Uterus (tissue), 4 donors: ENCODE results near the gene ABHD16B. TPM values are rescaled to one million over a fixed set of nuclear protein-coding genes. Genes with fewer than 3 reads are reported as not detected.
A peak's percentile ranks its signal among the peaks of the same experiment; 100 is the strongest.
"Not testable (repeated sequence)": the region's sequence is repeated elsewhere in the genome, so short reads cannot be mapped to it uniquely, and the experiment has no call there.

Source experiments
- DNase-seq, 2 donors: peaks; one replicate each; pipeline ENCODE4 v3.0.0-alpha.2; 2019 to 2020
- H3K27ac ChIP-seq, 2 donors: fragments of 200-600 bp; sonication (generic); 1 replicate in 1 of 2; 2 replicates in 1 of 2; pipeline ENCODE4 v1.5.1; 2016 to 2018
- H3K27me3 ChIP-seq, 2 donors: fragments of 200-600 bp; sonication (generic); one replicate each; pipeline ENCODE4 v1.5.1; 2018 to 2019; ENCODE audit warnings: control low read depth in 1 of 2
- H3K36me3 ChIP-seq, 2 donors: fragments of 200-600 bp; sonication (generic); one replicate each; pipeline ENCODE4 v1.5.1; 2019; ENCODE audit warnings: control low read depth in 1 of 2
- H3K4me1 ChIP-seq, 2 donors: fragments of 200-600 bp; sonication (generic); one replicate each; pipeline ENCODE4 v1.5.1; 2018 to 2019; ENCODE audit warnings: control low read depth in 1 of 2
- H3K4me3 ChIP-seq, 2 donors: fragments of 200-600 bp; sonication (generic); 1 replicate in 1 of 2; 2 replicates in 1 of 2; pipeline ENCODE4 v1.5.1; 2018 to 2019; ENCODE audit warnings: mild to moderate bottlenecking in 1 of 2
- H3K9me3 ChIP-seq, 2 donors: fragments of 200-600 bp; sonication (generic); one replicate each; pipeline ENCODE4 v1.5.1; 2019; ENCODE audit warnings: control low read depth in 1 of 2
- CTCF ChIP-seq, 4 experiments: fragments of 200-600 bp in 2 of 4; fragments of 450-650 bp in 2 of 4; sonication (generic) in 2 of 4; IDR thresholded peaks; one replicate each; pipeline ENCODE4 v1.5.1; 2016 to 2019; ENCODE audit warnings: antibody characterized with exemption in 4 of 4, mild to moderate bottlenecking in 2 of 4, moderate library complexity in 1 of 4
- POLR2A ChIP-seq, 2 donors: fragments of 450-650 bp; IDR thresholded peaks; one replicate each; pipeline ENCODE4 v1.6.1; 2016; ENCODE audit warnings: antibody characterized with exemption in 2 of 2, mild to moderate bottlenecking in 1 of 2, moderate library complexity in 1 of 2
- intact Hi-C: fragments of 100-400 bp; cut with DNase I; formaldehyde crosslinking; loops from one replicate; pipeline ENCODE4 v1.15.1; 2023; ENCODE audit warnings: low total_unique reads
- total RNA-seq, 4 donors: library from RNA; depleted of rRNA in 3 of 4; stranded (reverse); fragments of >200 nt in 3 of 4; gene quantifications; one replicate each; pipeline versions ENCODE4 v1.1.0 to v1.2.4, GENCODE V29; 2014 to 2023
- donor health status: DM: yes; HTN: yes; CAD: no.

Gene ABHD16B
- total RNA-seq, 4 donors from 2014 or later = not detected

GRCh38 chr20:63863021-63863797 is 1.9 kb downstream of the ABHD16B start:
- H3K4me3 ChIP-seq = peak overlapping the region in 1 of 2 donors; percentile 81
- intact Hi-C loops = loop anchor here (10.0 kb wide), 1 partner anchor 78 kb away; no protein-coding TSS in a partner anchor
- H3K9me3 ChIP-seq = no peaks in the 10 kb centered on the region
- TF ChIP-seq POLR2A (IDR thresholded peaks at IDR 0.05) (no peak), CTCF (IDR thresholded peaks at IDR 0.05) (no peak)
- H3K4me1 ChIP-seq = peaks cover 0 to 14% of the 10 kb centered on the region in 2 donors
- no peak for DNase-seq
- no peaks in the 10 kb centered on the region for H3K27me3 ChIP-seq
- no peaks in the 10 kb centered on the region for H3K36me3 ChIP-seq
- H3K27ac ChIP-seq = peak overlapping the region; percentile 83 to 84

GRCh38 chr20:63863798-63864544 is 2.7 kb downstream of the ABHD16B start:
- H3K4me1 ChIP-seq = peaks cover 0 to 6% of the 10 kb centered on the region in 2 donors
- H3K27me3 ChIP-seq = no peaks in the 10 kb centered on the region
- H3K27ac ChIP-seq = peak overlapping the region; percentile 83 to 84
- no peaks in the 10 kb centered on the region for H3K9me3 ChIP-seq
- intact Hi-C loops = loop anchor here (10.0 kb wide), 1 partner anchor 79 kb away; no protein-coding TSS in a partner anchor
- peak overlapping the region; percentile 46 to 81 for H3K4me3 ChIP-seq
- DNase-seq = peak; percentile 74 to 77
- TF ChIP-seq CTCF (IDR thresholded peaks at IDR 0.05) (peak; percentile 87 to 97 (median 93)), POLR2A (IDR thresholded peaks at IDR 0.05) (peak in 1 of 2 donors; percentile 17)
- H3K36me3 ChIP-seq = no peaks in the 10 kb centered on the region

GRCh38 chr20:63864545-63864977 is 3.3 kb downstream of the ABHD16B start:
- TF ChIP-seq POLR2A (IDR thresholded peaks at IDR 0.05) (no peak), CTCF (IDR thresholded peaks at IDR 0.05) (no peak)
- peaks cover 0 to 6% of the 10 kb centered on the region in 2 donors for H3K4me1 ChIP-seq
- no peaks in the 10 kb centered on the region for H3K36me3 ChIP-seq
- H3K4me3 ChIP-seq = peak overlapping the region; percentile 46 to 81
- H3K27me3 ChIP-seq = no peaks in the 10 kb centered on the region
- peak overlapping the region; percentile 83 to 84 for H3K27ac ChIP-seq
- intact Hi-C loops = loop anchor here (10.0 kb wide), 1 partner anchor 80 kb away; no protein-coding TSS in a partner anchor
- H3K9me3 ChIP-seq = no peaks in the 10 kb centered on the region
- DNase-seq = no peak

GRCh38 chr20:63864978-63865640 is 3.8 kb downstream of the ABHD16B start, which contains the start of gene TPD52L2:
TSS of gene TPD52L2 (plus strand) at chr20:63865270. CDS start at chr20:63865366, 96 bp downstream.
- peak; percentile 98 to 99 for DNase-seq
- no peaks in the 10 kb centered on the region for H3K27me3 ChIP-seq
- peak within 1 kb of the TSS; percentile 55 to 81 for H3K4me3 ChIP-seq
- H3K27ac ChIP-seq = peak within 1 kb of the TSS; percentile 84 to 87
- no peaks in the 10 kb centered on the region for H3K36me3 ChIP-seq
- H3K9me3 ChIP-seq = no peaks in the 10 kb centered on the region
- peaks cover 0 to 6% of the 10 kb centered on the region in 2 donors for H3K4me1 ChIP-seq
- TF ChIP-seq POLR2A (IDR thresholded peaks at IDR 0.05) (peak; percentile 70 to 85), CTCF (IDR thresholded peaks at IDR 0.05) (peak in 1 of 4 experiments; percentile 9)
- intact Hi-C loops = loop anchor here (10.0 kb wide), 1 partner anchor 80 kb away; no protein-coding TSS in a partner anchor

- not testable (repeated sequence) for H3K4me3 ChIP-seq, H3K27ac ChIP-seq, H3K36me3 ChIP-seq, DNase-seq, H3K9me3 ChIP-seq, H3K4me1 ChIP-seq, H3K27me3 ChIP-seq
- intact Hi-C loops = loop anchor here (10.0 kb wide), 1 partner anchor 82 kb away; no protein-coding TSS in a partner anchor
Measured at GRCh38 chr20:63867042-63867441, 5.7 kb downstream of the ABHD16B start.
